GM13977 (cell line): ENCODE data around the gene NRG4.
A peak's percentile ranks its signal among the peaks of the same experiment; 100 is the strongest.
"Not testable (repeated sequence)": the region's sequence is repeated elsewhere in the genome, so short reads cannot be mapped to it uniquely, and the experiment has no call there.

Source experiments
- DNase-seq: peaks from one replicate; pipeline ENCODE4 v3.0.0; 2012; ENCODE audit warnings: low spot score
- CTCF ChIP-seq: IDR thresholded peaks from 2 replicates; pipeline ENCODE4 v1.5.1; 2012; ENCODE audit warnings: mild to moderate bottlenecking, control low read depth; ENCODE audit not compliant: insufficient read depth; ENCODE audit errors: extremely low read depth, missing control alignments
- in situ Hi-C: fragments of 300-500 bp; cut with MboI; formaldehyde crosslinking; loops from one replicate; pipeline ENCODE4 v1.12.0; 2022; ENCODE audit warnings: low sequenced_read_pairs, low pct_unique_long_range_greater_than_20kb, mixed read lengths, inconsistent platforms; ENCODE audit not compliant: unreplicated experiment

The NRG4 gene

GRCh38 chr15:75923756-75924155, 88.5 kb downstream of the NRG4 start:
- no peak for TF ChIP-seq CTCF
- in situ Hi-C loops: no loop called here
- DNase-seq: no peak

GRCh38 chr15:75921732-75922703, 90.2 kb downstream of the NRG4 start:
- in situ Hi-C loops: no loop called here
- peak; percentile 36 for TF ChIP-seq CTCF
- no peak for DNase-seq

- TF ChIP-seq CTCF: no peak
- in situ Hi-C loops: no loop called here
Observed at GRCh38 chr15:75920079-75920478, 92.1 kb downstream of the NRG4 start.

GRCh38 chr15:75918135-75918534, 94.1 kb downstream of the NRG4 start:
- in situ Hi-C loops: no loop called here
- TF ChIP-seq CTCF: no peak
- no peak for DNase-seq

More at GRCh38 chr15:75920079-75920478, 92.1 kb downstream of the NRG4 start:
- DNase-seq: no peak

GRCh38 chr15:75916978-75917377, 95.2 kb downstream of the NRG4 start:
- in situ Hi-C loops: no loop called here
- TF ChIP-seq CTCF: no peak
- no peak for DNase-seq

GRCh38 chr15:75910355-75910754, 101.9 kb downstream of the NRG4 start:
- DNase-seq, in situ Hi-C loops: not testable (repeated sequence)

GRCh38 chr15:75905231-75905630, 107.0 kb downstream of the NRG4 start:
- in situ Hi-C loops: no loop called here

More at GRCh38 chr15:75905231-75905630, 107.0 kb downstream of the NRG4 start:
- DNase-seq: no peak
- no peak for TF ChIP-seq CTCF
